Right lobe of liver (tissue), 6 donors: ENCODE data around the gene MPST. TPM values are rescaled to one million over a fixed set of nuclear protein-coding genes. Genes with fewer than 3 reads are reported as not detected.
A peak's percentile ranks its signal among the peaks of the same experiment; 100 is the strongest.

ENCODE experiments used
- ATAC-seq, 4 donors: fragments of 200-7000 bp; cut with Tn5 transposase; one replicate each; pipeline ENCODE4 v1.9.1; 2020; ENCODE audit warnings: mild to moderate bottlenecking in 4 of 4, moderate library complexity in 4 of 4
- DNase-seq, 3 donors: peaks; one replicate each; pipeline ENCODE4 v3.0.0-alpha.2; 2020
- H3K27ac ChIP-seq, 3 donors: fragments of 200-600 bp; one replicate each; pipeline ENCODE4 v1.8.0; 2022
- H3K27me3 ChIP-seq, 2 donors: fragments of 200-600 bp; one replicate each; pipeline ENCODE4 v1.8.0; 2022
- H3K36me3 ChIP-seq, 4 donors: fragments of 200-600 bp; sonication (generic) in 1 of 4; one replicate each; pipeline versions ENCODE4 v1.5.1 to v1.8.0; 2017 to 2022; ENCODE audit warnings: control low read depth in 1 of 4
- H3K4me1 ChIP-seq, 4 donors: fragments of 200-600 bp; sonication (generic) in 1 of 4; one replicate each; pipeline versions ENCODE4 v1.5.1 to v1.8.0; 2017 to 2022; ENCODE audit warnings: control low read depth in 1 of 4
- H3K4me3 ChIP-seq, 3 donors: fragments of 200-600 bp; one replicate each; pipeline ENCODE4 v1.8.0; 2022
- H3K9me3 ChIP-seq, 4 donors: fragments of 200-600 bp; sonication (generic) in 1 of 4; one replicate each; pipeline versions ENCODE4 v1.5.1 to v1.8.0; 2017 to 2022; ENCODE audit warnings: control low read depth in 1 of 4
- POLR2A ChIP-seq: fragments of 450-650 bp; IDR thresholded peaks from one replicate; pipeline ENCODE4 v1.6.1; 2017; ENCODE audit warnings: antibody characterized with exemption, mild to moderate bottlenecking
- WGBS: methylation state at CpG from one replicate; pipeline ENCODE4 v1.1.6; 2018; ENCODE audit warnings: low coverage, low lambda C conversion rate; ENCODE audit not compliant: insufficient coverage; ENCODE audit errors: missing lambda C conversion rate; 5-methylcytosine and 5-hydroxymethylcytosine counted together
- intact Hi-C, 2 donors: fragments of 100-400 bp; cut with DNase I; formaldehyde crosslinking; loops; one replicate each; pipeline versions ENCODE4 v1.11.2 to v1.14.1; 2022
- total RNA-seq, 6 experiments: library from RNA; depleted of rRNA in 2 of 6; stranded (reverse); fragments of >200 nt in 2 of 6; fragmentation: NEBNext Ultra II Directional in 3 of 6; extraction: Animal tissue kit (Norgen Biotek cat#: 25700) in 3 of 6; gene quantifications; one replicate each; pipeline versions ENCODE4 v1.1.0 to v1.2.4, GENCODE V29; 2016 to 2023
- TF ChIP-seq, protein P1 (sequence below), 4 donors: fragments of 200-600 bp in 3 of 4; fragments of 450-650 bp in 1 of 4; IDR thresholded peaks; one replicate each; pipeline versions ENCODE4 v1.5.1 to v1.8.0; 2016 to 2022; ENCODE audit warnings: antibody characterized with exemption in 4 of 4, mild to moderate bottlenecking in 2 of 4
- donor health status: DM: no; HTN: yes; CAD: no.
- donor health status: DM: no; HTN: no; CAD: no.
- donor health status: DM: no; HTN: no; CAD: no.
- donor health status: DM: no; HTN: yes; CAD: no.
- donor health status: DM: no; HTN: yes; CAD: no.

MPST gene
- total RNA-seq, 6 experiments from 2014 or later = 153 to 301 (median 214) TPM

DNA sequence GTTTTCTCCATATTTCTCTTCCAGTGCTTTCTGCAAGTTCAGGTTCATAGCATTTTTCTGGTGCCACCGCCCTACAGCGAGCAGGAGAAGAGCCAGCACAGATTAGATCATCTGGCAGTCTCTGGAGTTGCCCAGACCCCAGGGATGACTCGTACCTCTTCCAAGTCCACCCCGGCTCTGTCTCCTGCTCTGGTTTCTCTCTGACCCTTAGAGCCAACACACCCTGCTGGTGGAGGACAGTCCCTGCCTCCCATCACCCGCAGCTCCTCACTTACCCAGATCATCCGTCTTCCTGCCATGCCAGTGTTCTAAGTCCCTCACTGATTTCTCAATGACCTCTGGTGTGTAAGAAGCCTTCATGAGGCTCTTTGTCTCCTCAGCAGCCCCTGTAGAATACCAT, 28.3 kb upstream of the MPST start:
- DNase-seq = no peak
- H3K4me3 ChIP-seq = no peak overlapping the region
- TF ChIP-seq, protein P1, sequence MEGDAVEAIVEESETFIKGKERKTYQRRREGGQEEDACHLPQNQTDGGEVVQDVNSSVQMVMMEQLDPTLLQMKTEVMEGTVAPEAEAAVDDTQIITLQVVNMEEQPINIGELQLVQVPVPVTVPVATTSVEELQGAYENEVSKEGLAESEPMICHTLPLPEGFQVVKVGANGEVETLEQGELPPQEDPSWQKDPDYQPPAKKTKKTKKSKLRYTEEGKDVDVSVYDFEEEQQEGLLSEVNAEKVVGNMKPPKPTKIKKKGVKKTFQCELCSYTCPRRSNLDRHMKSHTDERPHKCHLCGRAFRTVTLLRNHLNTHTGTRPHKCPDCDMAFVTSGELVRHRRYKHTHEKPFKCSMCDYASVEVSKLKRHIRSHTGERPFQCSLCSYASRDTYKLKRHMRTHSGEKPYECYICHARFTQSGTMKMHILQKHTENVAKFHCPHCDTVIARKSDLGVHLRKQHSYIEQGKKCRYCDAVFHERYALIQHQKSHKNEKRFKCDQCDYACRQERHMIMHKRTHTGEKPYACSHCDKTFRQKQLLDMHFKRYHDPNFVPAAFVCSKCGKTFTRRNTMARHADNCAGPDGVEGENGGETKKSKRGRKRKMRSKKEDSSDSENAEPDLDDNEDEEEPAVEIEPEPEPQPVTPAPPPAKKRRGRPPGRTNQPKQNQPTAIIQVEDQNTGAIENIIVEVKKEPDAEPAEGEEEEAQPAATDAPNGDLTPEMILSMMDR (IDR thresholded peaks at IDR 0.05) = no peak
- TF ChIP-seq POLR2A = no peak
- H3K4me1 ChIP-seq = no peaks in the 10 kb centered on the region
- H3K36me3 ChIP-seq = no peaks in the 10 kb centered on the region
- no peak overlapping the region for H3K27ac ChIP-seq
- ATAC-seq = no peak
- 53% methylated on average over 6 of the region's 6 CpGs for WGBS
- H3K9me3 ChIP-seq = peaks cover 0 to 6% (median 2%) of the 10 kb centered on the region in 4 donors
- intact Hi-C loops = no loop called here
- no peaks in the 10 kb centered on the region for H3K27me3 ChIP-seq

DNA sequence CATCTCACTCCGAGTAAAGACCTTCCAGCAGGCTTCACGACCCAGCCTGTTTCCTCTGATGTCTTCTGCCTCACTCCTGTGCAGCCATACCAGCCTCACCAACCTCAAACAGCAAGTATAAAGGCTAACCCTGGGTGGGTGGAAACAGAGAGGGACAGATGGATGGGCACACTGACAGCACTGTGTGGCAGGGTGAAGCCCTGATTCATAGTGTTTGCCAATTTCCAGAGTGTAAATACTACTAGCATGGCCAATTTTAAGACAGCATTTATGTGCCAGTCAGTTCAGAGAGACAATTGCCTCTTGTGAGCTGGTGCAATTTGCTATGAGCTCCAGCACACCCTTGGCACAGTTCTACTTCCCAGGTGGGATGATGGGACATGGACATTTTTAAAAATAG, 21.8 kb upstream of the MPST start:
- no peak overlapping the region for H3K4me3 ChIP-seq
- TF ChIP-seq, protein P1 (IDR thresholded peaks at IDR 0.05) = no peak
- TF ChIP-seq POLR2A = no peak
- no peak overlapping the region for H3K27ac ChIP-seq
- H3K27me3 ChIP-seq = no peaks in the 10 kb centered on the region
- H3K36me3 ChIP-seq = no peaks in the 10 kb centered on the region
- intact Hi-C loops = no loop called here
- ATAC-seq = no peak
- no peaks in the 10 kb centered on the region for H3K9me3 ChIP-seq
- WGBS = 61% methylated on average over 2 of the region's 2 CpGs
- no peaks in the 10 kb centered on the region for H3K4me1 ChIP-seq
- no peak for DNase-seq

DNA sequence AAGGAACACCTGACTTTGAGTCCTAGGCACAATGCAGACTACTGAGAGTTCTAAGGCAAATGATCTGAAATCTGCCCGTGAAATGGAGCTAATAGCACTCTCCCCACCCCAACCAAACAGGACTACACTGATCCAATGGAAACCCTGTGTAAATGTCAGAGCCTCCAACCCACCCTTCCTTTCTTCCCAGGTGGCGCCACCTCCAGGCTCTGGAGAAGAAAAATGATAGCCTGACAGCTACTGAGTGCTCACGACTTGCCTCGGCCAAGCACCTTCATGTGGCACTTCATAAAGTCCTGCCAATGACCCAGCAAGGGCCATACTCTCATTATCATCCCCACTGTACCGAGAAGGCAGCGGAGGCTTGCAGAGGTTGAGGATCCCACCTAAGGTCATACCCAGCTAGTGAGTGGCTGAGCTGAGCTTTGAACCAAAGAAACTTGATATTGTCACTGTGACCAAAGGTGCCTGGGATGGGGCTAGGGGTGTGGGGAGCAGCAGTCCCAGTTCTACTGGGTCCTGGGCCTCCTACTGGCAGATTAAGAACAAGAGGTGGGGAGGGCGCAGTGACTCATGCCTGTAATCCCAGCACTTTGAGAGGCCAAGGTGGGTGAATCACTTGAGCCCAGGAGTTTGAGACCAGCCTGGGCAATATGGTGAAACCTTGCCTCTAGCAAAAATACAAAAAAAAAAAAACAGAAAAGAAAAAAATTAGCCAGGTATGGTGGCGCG, 20.8 kb upstream of the MPST start:
- no peak overlapping the region for H3K27ac ChIP-seq
- no peak for DNase-seq

GRCh38 chr22:36999463-36999862, 20.1 kb upstream of the MPST start:
- Histone ChIP-seq H3K4me1 (no peaks in the 10 kb centered on the region), H3K4me3 (no peak overlapping the region), H3K27ac (no peak overlapping the region), H3K36me3 (no peaks in the 10 kb centered on the region), H3K9me3 (no peaks in the 10 kb centered on the region), H3K27me3 (no peaks in the 10 kb centered on the region)
- ATAC-seq (peak in 1 of 4 donors; percentile 24), DNase-seq (no peak)
- intact Hi-C loops = no loop called here
- no peak for TF ChIP-seq POLR2A
- TF ChIP-seq, protein P1 (IDR thresholded peaks at IDR 0.05) = no peak
- WGBS = no CpG with 5 or more reads among the region's 4 CpGs

More for the DNA sequence above, 20.8 kb upstream of the MPST start:
- Histone ChIP-seq H3K9me3 (no peaks in the 10 kb centered on the region), H3K4me1 (no peaks in the 10 kb centered on the region), H3K27me3 (no peaks in the 10 kb centered on the region), H3K36me3 (no peaks in the 10 kb centered on the region), H3K4me3 (no peak overlapping the region)
- ATAC-seq = no peak
- 77% methylated on average over 5 of the region's 9 CpGs for WGBS
- TF ChIP-seq, protein P1 (IDR thresholded peaks at IDR 0.05) = no peak
- TF ChIP-seq POLR2A = no peak
- intact Hi-C loops = no loop called here
